Smooth muscle cell (in vitro differentiated cells): ENCODE results near the gene KAT6B. TPM values are rescaled to one million over a fixed set of nuclear protein-coding genes. Genes with fewer than 3 reads are reported as not detected.

Experiments
- DNase-seq: peaks from one replicate; lab custom pipeline; 2025; ENCODE audit not compliant: unreplicated experiment; lab: John Stamatoyannopoulos, UW
- H2AFZ ChIP-seq: fragments of 200-600 bp; sonication (generic); 2 replicates; pipeline ENCODE4 v1.6.0; 2016; ENCODE audit warnings: antibody characterized with exemption, low read depth, mild to moderate bottlenecking
- H3F3A ChIP-seq: fragments of 200-600 bp; sonication (generic); 2 replicates; pipeline ENCODE4 v1.6.0; 2017; ENCODE audit warnings: antibody characterized with exemption, low read depth
- H3K27ac ChIP-seq: fragments of 200-600 bp; sonication (generic); 2 replicates; pipeline ENCODE4 v1.5.1; 2016; ENCODE audit warnings: low read depth, mild to moderate bottlenecking
- H3K27me3 ChIP-seq: fragments of 200-600 bp; sonication (generic); 2 replicates; pipeline ENCODE4 v1.6.1; 2016; ENCODE audit warnings: low read depth, mild to moderate bottlenecking
- H3K36me3 ChIP-seq: fragments of 200-600 bp; sonication (generic); 2 replicates; pipeline ENCODE4 v1.5.1; 2016; ENCODE audit warnings: low read depth
- H3K4me1 ChIP-seq: fragments of 200-600 bp; sonication (generic); 2 replicates; pipeline ENCODE4 v1.5.1; 2016; ENCODE audit warnings: low read depth
- H3K4me2 ChIP-seq: fragments of 200-600 bp; sonication (generic); 2 replicates; pipeline ENCODE4 v1.6.0; 2016; ENCODE audit warnings: mild to moderate bottlenecking
- H3K4me3 ChIP-seq: fragments of 200-600 bp; sonication (generic); 2 replicates; pipeline ENCODE4 v1.5.1; 2016; ENCODE audit warnings: mild to moderate bottlenecking
- H3K79me2 ChIP-seq: fragments of 200-600 bp; sonication (generic); 2 replicates; pipeline ENCODE4 v1.6.0; 2016; ENCODE audit warnings: low read depth, mild to moderate bottlenecking
- H3K9ac ChIP-seq: fragments of 200-600 bp; sonication (generic); 2 replicates; pipeline ENCODE4 v1.6.0; 2016; ENCODE audit warnings: low read depth
- H3K9me3 ChIP-seq: fragments of 200-600 bp; sonication (generic); replicated peaks from 2 replicates; pipeline ENCODE4 v1.5.1; 2016; ENCODE audit warnings: low read depth
- H4K20me1 ChIP-seq: fragments of 200-600 bp; sonication (generic); 2 replicates; pipeline ENCODE4 v1.6.0; 2016; ENCODE audit warnings: low read depth
- WGBS: methylation state at CpG from one replicate; pipeline ENCODE4 v1.1.7; 2016; ENCODE audit warnings: low lambda C conversion rate; 5-methylcytosine and 5-hydroxymethylcytosine counted together
- polyA plus RNA-seq: library from polyadenylated mRNA; unstranded; fragments of >200 nt; fragmentation: Nextera tagmentation; extraction: Ambion mirVana; gene quantifications from 2 replicates; pipeline ENCODE4 v1.2.1, GENCODE V29; 2016
- total RNA-seq: library from RNA; depleted of rRNA; stranded (reverse); fragments of >200 nt; gene quantifications from 2 replicates; pipeline ENCODE4 v1.2.3, GENCODE V29; 2014
- TF ChIP-seq, protein P1 (sequence below): fragments of 200-600 bp; sonication (generic); IDR thresholded peaks from 2 replicates; pipeline ENCODE4 v1.5.1; 2017; ENCODE audit warnings: borderline replicate concordance, mild to moderate bottlenecking, antibody characterized with exemption; ENCODE audit not compliant: insufficient read depth, poor library complexity, severe bottlenecking

Gene KAT6B
- total and polyA plus RNA-seq, 2 experiments from 2014 or later: 9.0 to 19.8 TPM

- no peak for DNase-seq
- no peaks in the 10 kb centered on the region for H3K9me3 ChIP-seq
- no peak overlapping the region for H3K4me3 ChIP-seq
Measured at GRCh38 chr10:75070961-75071428, 244.6 kb downstream of the KAT6B start.

DNA sequence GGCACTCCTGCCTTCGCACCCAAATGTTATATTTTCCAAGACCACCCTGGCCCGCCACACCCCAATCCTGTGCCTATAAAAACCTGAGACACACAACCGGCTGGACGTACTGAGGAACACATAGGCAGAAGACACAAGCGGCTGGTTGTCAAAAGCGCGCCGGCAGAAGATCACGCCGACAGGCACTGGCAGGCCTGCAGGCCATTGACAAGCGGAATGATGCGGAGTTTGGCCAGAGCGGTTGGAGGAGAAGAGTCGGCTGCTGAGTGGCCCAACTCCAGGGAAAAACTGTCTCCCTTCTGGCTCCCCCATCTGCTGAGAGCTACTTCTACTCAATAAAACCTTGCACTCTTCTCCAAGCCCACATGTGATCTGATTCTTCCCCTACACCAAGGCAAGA is 245.4 kb downstream of the KAT6B start:
- no peak for DNase-seq
- Histone ChIP-seq H4K20me1 (no peaks in the 10 kb centered on the region), H3K9me3 (no peaks in the 10 kb centered on the region), H3F3A (no peaks in the 10 kb centered on the region), H3K27me3 (no peaks in the 10 kb centered on the region), H3K27ac (no peak overlapping the region), H3K4me2 (no peak overlapping the region), H3K4me1 (no peaks in the 10 kb centered on the region), H2AFZ (no peak overlapping the region), H3K4me3 (no peak overlapping the region), H3K36me3 (no peaks in the 10 kb centered on the region), H3K9ac (no peak overlapping the region), H3K79me2 (no peaks in the 10 kb centered on the region)
- 96% methylated on average over 14 of the region's 14 CpGs for WGBS
- TF ChIP-seq, protein P1, sequence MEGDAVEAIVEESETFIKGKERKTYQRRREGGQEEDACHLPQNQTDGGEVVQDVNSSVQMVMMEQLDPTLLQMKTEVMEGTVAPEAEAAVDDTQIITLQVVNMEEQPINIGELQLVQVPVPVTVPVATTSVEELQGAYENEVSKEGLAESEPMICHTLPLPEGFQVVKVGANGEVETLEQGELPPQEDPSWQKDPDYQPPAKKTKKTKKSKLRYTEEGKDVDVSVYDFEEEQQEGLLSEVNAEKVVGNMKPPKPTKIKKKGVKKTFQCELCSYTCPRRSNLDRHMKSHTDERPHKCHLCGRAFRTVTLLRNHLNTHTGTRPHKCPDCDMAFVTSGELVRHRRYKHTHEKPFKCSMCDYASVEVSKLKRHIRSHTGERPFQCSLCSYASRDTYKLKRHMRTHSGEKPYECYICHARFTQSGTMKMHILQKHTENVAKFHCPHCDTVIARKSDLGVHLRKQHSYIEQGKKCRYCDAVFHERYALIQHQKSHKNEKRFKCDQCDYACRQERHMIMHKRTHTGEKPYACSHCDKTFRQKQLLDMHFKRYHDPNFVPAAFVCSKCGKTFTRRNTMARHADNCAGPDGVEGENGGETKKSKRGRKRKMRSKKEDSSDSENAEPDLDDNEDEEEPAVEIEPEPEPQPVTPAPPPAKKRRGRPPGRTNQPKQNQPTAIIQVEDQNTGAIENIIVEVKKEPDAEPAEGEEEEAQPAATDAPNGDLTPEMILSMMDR: no peak

More at GRCh38 chr10:75070961-75071428, 244.6 kb downstream of the KAT6B start:
- Histone ChIP-seq H3K79me2 (no peaks in the 10 kb centered on the region), H3K27ac (no peak overlapping the region), H3F3A (no peaks in the 10 kb centered on the region), H3K4me1 (no peaks in the 10 kb centered on the region), H3K36me3 (no peaks in the 10 kb centered on the region), H3K27me3 (no peaks in the 10 kb centered on the region), H3K9ac (no peak overlapping the region), H4K20me1 (no peaks in the 10 kb centered on the region), H2AFZ (peak overlapping the region; percentile 43), H3K4me2 (no peak overlapping the region)
- TF ChIP-seq, protein P1: no peak
- 64% methylated on average over 7 of the region's 7 CpGs for WGBS

- Histone ChIP-seq H2AFZ (no peak overlapping the region), H3F3A (no peaks in the 10 kb centered on the region), H4K20me1 (no peaks in the 10 kb centered on the region), H3K4me3 (no peak overlapping the region), H3K9ac (no peak overlapping the region), H3K27ac (no peak overlapping the region), H3K4me2 (no peak overlapping the region), H3K79me2 (no peaks in the 10 kb centered on the region), H3K4me1 (no peaks in the 10 kb centered on the region), H3K9me3 (no peaks in the 10 kb centered on the region), H3K27me3 (no peaks in the 10 kb centered on the region), H3K36me3 (no peaks in the 10 kb centered on the region)
- DNase-seq: no peak
- WGBS: 97% methylated on average over 13 of the region's 14 CpGs
- TF ChIP-seq, protein P1: no peak
Measured at GRCh38 chr10:75072727-75073126, 246.3 kb downstream of the KAT6B start.

DNA sequence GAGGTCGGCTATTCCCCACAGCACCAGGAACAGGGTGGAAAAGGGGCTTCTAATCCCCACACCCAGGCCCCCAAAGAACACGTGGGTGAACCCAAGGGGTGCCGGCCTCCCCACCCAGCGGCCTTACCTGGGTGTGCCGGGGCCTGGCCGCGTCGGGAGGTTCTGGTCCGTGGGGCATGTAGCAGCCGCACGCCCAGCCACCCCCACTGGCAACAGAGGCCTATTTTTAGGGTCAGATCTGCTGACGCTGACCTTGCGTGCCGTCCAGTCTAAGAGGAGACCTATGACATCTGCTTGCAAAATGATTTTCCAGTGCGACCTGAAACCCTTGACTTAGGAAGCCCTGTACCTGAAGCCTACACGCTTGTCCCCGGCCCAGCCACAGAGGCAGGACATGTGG is 247.0 kb downstream of the KAT6B start:
- Histone ChIP-seq H3K4me1 (no peaks in the 10 kb centered on the region), H3K36me3 (no peaks in the 10 kb centered on the region), H3K4me2 (no peak overlapping the region), H3K27ac (no peak overlapping the region), H2AFZ (no peak overlapping the region), H3F3A (no peaks in the 10 kb centered on the region), H3K9ac (no peak overlapping the region), H3K79me2 (no peaks in the 10 kb centered on the region), H3K9me3 (no peaks in the 10 kb centered on the region), H4K20me1 (no peaks in the 10 kb centered on the region), H3K4me3 (no peak overlapping the region), H3K27me3 (no peaks in the 10 kb centered on the region)
- WGBS: 96% methylated on average over 17 of the region's 17 CpGs
- TF ChIP-seq, protein P1: no peak
- no peak for DNase-seq
